Suprapubic skin (tissue), 4 donors: ENCODE measurements around the gene VDAC1.

Experiments
- CTCF ChIP-seq, 2 donors: fragments of 200-600 bp in 1 of 2; fragments of 450-650 bp in 1 of 2; sonication (generic) in 1 of 2; IDR thresholded peaks; one replicate each; pipeline ENCODE4 v1.5.1; 2016 to 2019; ENCODE audit warnings: antibody characterized with exemption in 2 of 2, mild to moderate bottlenecking in 1 of 2, moderate library complexity in 1 of 2
- EP300 ChIP-seq: sonication (generic); formaldehyde crosslinking; IDR thresholded peaks from one replicate; pipeline ENCODE4 v1.6.1; 2017; ENCODE audit warnings: antibody characterized with exemption
- POLR2A ChIP-seq, 2 donors: fragments of 450-650 bp; IDR thresholded peaks; one replicate each; pipeline ENCODE4 v1.6.1; 2017; ENCODE audit warnings: antibody characterized with exemption in 2 of 2, mild to moderate bottlenecking in 2 of 2, moderate library complexity in 2 of 2
- POLR2AphosphoS5 ChIP-seq, 3 donors: sonication (generic); formaldehyde crosslinking; IDR thresholded peaks; one replicate each; pipeline ENCODE4 v1.6.1; 2017; ENCODE audit warnings: antibody characterized with exemption in 3 of 3

GRCh38 chr5:133957080-133957479 lies 47.7 kb downstream of the VDAC1 start:
- TF ChIP-seq CTCF (IDR thresholded peaks at IDR 0.05) (no peak), EP300 (no peak), POLR2AphosphoS5 (IDR thresholded peaks at IDR 0.05) (no peak), POLR2A (IDR thresholded peaks at IDR 0.05) (no peak)
